Nephron (organoid): ENCODE measurements around the gene CRIP2.

Experiments used
- H3K27ac Mint-ChIP-seq, 3 experiments: 2 replicates each; pipeline ENCODE4 v1.8.0; 2020; ENCODE audit warnings: mixed read lengths in 3 of 3, mild to moderate bottlenecking in 2 of 3, moderate library complexity in 1 of 3
- H3K27me3 Mint-ChIP-seq: 2 replicates; pipeline ENCODE4 v1.8.0; 2021; ENCODE audit warnings: low read depth, mild to moderate bottlenecking, moderate library complexity, mixed read lengths
- H3K36me3 Mint-ChIP-seq: 2 replicates; pipeline ENCODE4 v1.8.0; 2020; ENCODE audit warnings: low read depth, mixed read lengths
- H3K4me1 Mint-ChIP-seq: 2 replicates; pipeline ENCODE4 v1.8.0; 2020; ENCODE audit warnings: mixed read lengths
- H3K4me3 Mint-ChIP-seq, 3 experiments: 2 replicates each; pipeline ENCODE4 v1.8.0; 2020; ENCODE audit warnings: mild to moderate bottlenecking in 3 of 3, mixed read lengths in 3 of 3, moderate library complexity in 2 of 3
- H3K9me3 Mint-ChIP-seq: 2 replicates; pipeline ENCODE4 v1.8.0; 2020; ENCODE audit warnings: mixed read lengths
- CTCF ChIP-seq, 3 experiments: fragments of 200-600 bp; sonication (generic); IDR thresholded peaks; one replicate each; pipeline ENCODE4 v1.5.0; 2021; ENCODE audit warnings: antibody characterized with exemption in 3 of 3; ENCODE audit not compliant: unreplicated experiment in 3 of 3

CRIP2 gene

GRCh38 chr14:105482486-105483110 is 8.0 kb downstream of the CRIP2 start:
- Mint-ChIP-seq H3K36me3 (no peaks in the 10 kb centered on the region), H3K9me3 (no peaks in the 10 kb centered on the region), H3K27ac (peak overlapping the region; percentile 75 to 98 (median 97)), H3K27me3 (peaks cover 58% of the 10 kb centered on the region), H3K4me3 (peak overlapping the region; percentile 60 to 74 (median 71)), H3K4me1 (peaks cover 27% of the 10 kb centered on the region)
- TF ChIP-seq CTCF (IDR thresholded peaks at IDR 0.05; ENCODE audit: unreplicated experiment in 3 of 3), result no peak

DNA sequence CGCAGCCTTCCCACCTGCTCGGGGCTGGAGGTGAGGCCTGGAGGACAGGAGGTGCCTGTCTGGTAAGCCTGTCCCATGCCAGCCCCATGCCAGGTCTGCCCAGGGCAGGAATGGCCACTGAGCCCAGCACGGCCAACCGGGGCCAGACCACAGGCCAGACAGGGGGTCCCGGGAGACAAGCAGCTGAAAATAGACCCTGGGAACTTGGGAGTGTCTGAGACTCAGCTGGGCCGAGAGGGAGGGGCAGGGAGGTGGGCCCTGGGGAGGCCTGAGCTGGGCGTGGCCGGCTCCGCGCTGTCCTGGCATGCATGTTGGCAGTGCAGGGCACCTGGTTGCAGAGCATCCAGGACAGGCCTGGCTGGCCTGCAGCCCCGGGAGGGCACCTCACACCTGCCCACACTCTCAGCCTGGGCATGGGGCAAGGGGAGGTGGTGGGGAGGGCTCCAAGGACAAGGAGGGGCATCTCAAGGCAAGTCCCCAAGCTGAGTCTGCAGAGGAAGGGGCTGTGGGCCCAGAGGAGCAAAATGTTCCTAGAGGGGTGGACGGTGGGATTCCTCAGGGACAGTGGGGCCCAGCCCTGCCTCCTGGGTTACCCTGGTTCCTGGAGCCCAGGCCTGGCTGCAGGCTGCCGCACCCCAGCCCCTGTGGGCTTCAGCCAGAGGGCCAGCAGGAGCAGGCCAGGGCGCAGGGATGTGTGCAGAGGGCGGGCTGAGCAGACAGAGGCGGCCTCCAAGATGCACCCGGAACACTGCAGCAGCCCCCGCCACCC is 8.9 kb downstream of the CRIP2 start:
- Mint-ChIP-seq H3K27ac (no peak overlapping the region), H3K27me3 (peaks cover 64% of the 10 kb centered on the region), H3K4me1 (peaks cover 27% of the 10 kb centered on the region), H3K9me3 (no peaks in the 10 kb centered on the region), H3K36me3 (no peaks in the 10 kb centered on the region), H3K4me3 (no peak overlapping the region)
- TF ChIP-seq CTCF (IDR thresholded peaks at IDR 0.05; ENCODE audit: unreplicated experiment in 3 of 3), result no peak

GRCh38 chr14:105484069-105484996 is 9.7 kb downstream of the CRIP2 start:
- H3K36me3 Mint-ChIP-seq, result no peaks in the 10 kb centered on the region
- H3K4me3 Mint-ChIP-seq, result peak overlapping the region in 2 of 3 experiments; percentile 4 to 73
- H3K9me3 Mint-ChIP-seq, result no peaks in the 10 kb centered on the region

DNA sequence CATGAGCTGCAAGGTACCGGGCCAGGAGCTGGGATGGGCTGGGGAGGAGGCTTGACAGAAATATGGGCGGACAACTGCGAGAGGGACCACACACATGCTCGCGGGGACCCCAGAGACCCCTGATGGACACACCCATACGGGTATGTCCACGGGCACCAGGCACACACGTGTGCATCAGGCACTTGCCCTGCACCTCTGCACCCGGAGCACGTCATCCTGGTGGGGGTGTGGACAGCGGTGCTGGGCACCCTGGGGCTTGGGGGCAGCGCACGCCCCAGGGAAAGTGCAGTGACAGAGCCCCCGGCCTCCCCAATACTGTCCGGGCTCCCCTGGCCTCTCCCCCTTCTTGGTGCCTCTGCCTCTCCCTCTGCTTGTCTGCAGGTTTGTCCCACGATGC is 10.4 kb downstream of the CRIP2 start:
- Mint-ChIP-seq H3K9me3 (no peaks in the 10 kb centered on the region), H3K36me3 (no peaks in the 10 kb centered on the region), H3K4me1 (peaks cover 30% of the 10 kb centered on the region), H3K27me3 (peaks cover 65% of the 10 kb centered on the region), H3K27ac (peak overlapping the region in 1 of 3 experiments; percentile 51), H3K4me3 (no peak overlapping the region)
- TF ChIP-seq CTCF (IDR thresholded peaks at IDR 0.05; ENCODE audit: unreplicated experiment in 3 of 3), result no peak

More at GRCh38 chr14:105484069-105484996, 9.7 kb downstream of the CRIP2 start:
- peaks cover 28% of the 10 kb centered on the region for H3K4me1 Mint-ChIP-seq
- peak overlapping the region in 2 of 3 experiments; percentile 44 to 51 for H3K27ac Mint-ChIP-seq
- peaks cover 67% of the 10 kb centered on the region for H3K27me3 Mint-ChIP-seq
- TF ChIP-seq CTCF (IDR thresholded peaks at IDR 0.05; ENCODE audit: unreplicated experiment in 3 of 3), result no peak

DNA sequence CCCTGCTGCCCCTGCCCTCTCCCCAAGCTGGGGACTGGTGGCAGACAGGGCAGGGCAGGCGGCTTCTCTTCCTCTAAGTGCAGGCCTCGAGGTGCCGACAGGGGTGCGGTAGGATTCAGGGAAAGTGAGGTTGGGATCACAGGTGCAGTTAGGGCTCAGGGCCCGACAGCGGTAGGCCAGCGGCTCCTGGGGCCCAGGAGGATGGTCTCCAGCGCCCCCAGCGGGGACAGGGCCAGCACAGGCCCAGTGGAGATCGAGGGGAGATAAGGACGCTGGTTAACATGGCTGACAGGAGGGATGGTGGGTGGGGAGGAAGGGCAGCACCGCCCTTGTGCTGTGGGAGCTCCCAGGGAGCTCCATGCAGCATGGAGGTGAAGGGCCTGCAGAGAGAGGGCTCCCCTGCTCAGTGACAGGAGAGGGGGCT is 11.1 kb downstream of the CRIP2 start:
- TF ChIP-seq CTCF (IDR thresholded peaks at IDR 0.05; ENCODE audit: unreplicated experiment in 3 of 3), result peak; percentile 45 to 57 (median 50)
- Mint-ChIP-seq H3K4me1 (peaks cover 27% of the 10 kb centered on the region), H3K27me3 (peaks cover 57% of the 10 kb centered on the region), H3K27ac (no peak overlapping the region), H3K36me3 (no peaks in the 10 kb centered on the region), H3K4me3 (peak overlapping the region; percentile 41 to 60 (median 49)), H3K9me3 (no peaks in the 10 kb centered on the region)
